ENCODE data around the gene STON2.

GRCh38 chr14:81298122-81298521, 102.0 kb downstream of the STON2 start:
- TF ChIP-seq CTCF (conservative IDR thresholded peaks at IDR 0.05) = no peak
- TF ChIP-seq EZH2 (IDR thresholded peaks at IDR 0.05; ENCODE audit: low read depth) = no peak
